WTC11 (cell line): ENCODE results near the gene NDUFS2. TPM values are rescaled to one million over a fixed set of nuclear protein-coding genes. Genes with fewer than 3 reads are reported as not detected.
A peak's percentile ranks its signal among the peaks of the same experiment; 100 is the strongest.

ENCODE experiments used
- ATAC-seq: fragments of 200-7000 bp; cut with Tn5 transposase; 2 replicates; pipeline ENCODE4 v1.10.0; 2021; ENCODE audit warnings: mild to moderate bottlenecking, moderate library complexity
- CTCF ChIA-PET: fragments of 300-600 bp; sonication (Branson Sonifier 250); formaldehyde crosslinking; loops from one replicate; lab custom pipeline; 2021; ENCODE audit warnings: antibody characterized with exemption; lab: Charles Lee
- POLR2A ChIA-PET: fragments of 350-600 bp; sonication (Branson Sonifier 250); formaldehyde crosslinking; loops from one replicate; lab custom pipeline; 2021; ENCODE audit warnings: antibody characterized with exemption; lab: Charles Lee
- DNase-seq: peaks from one replicate; pipeline ENCODE4 v3.0.0; 2021; ENCODE audit warnings: low spot score
- H3K27ac Mint-ChIP-seq: 2 replicates; pipeline ENCODE4 v1.8.0; 2021; ENCODE audit warnings: mixed read lengths
- H3K27me3 Mint-ChIP-seq: 2 replicates; pipeline ENCODE4 v1.8.0; 2021; ENCODE audit warnings: low read depth, mild to moderate bottlenecking, moderate library complexity, mixed read lengths
- H3K36me3 Mint-ChIP-seq: 2 replicates; pipeline ENCODE4 v1.8.0; 2021; ENCODE audit warnings: mixed read lengths
- H3K4me1 Mint-ChIP-seq: 2 replicates; pipeline ENCODE4 v1.8.0; 2022; ENCODE audit warnings: mixed read lengths
- H3K4me3 Mint-ChIP-seq: 2 replicates; pipeline ENCODE4 v1.8.0; 2021; ENCODE audit warnings: mild to moderate bottlenecking, moderate library complexity, mixed read lengths
- H3K9me3 Mint-ChIP-seq: 2 replicates; pipeline ENCODE4 v1.8.0; 2021; ENCODE audit warnings: mixed read lengths
- ARID4B ChIP-seq: sonication (generic); formaldehyde crosslinking; IDR thresholded peaks from 2 replicates; pipeline ENCODE4 v1.8.0; 2023; ENCODE audit warnings: missing genetic modification reagents, mild to moderate bottlenecking, borderline replicate concordance
- ATF1 ChIP-seq: sonication (generic); formaldehyde crosslinking; IDR thresholded peaks from 2 replicates; pipeline ENCODE4 v1.8.1; 2023; ENCODE audit warnings: mild to moderate bottlenecking, moderate library complexity, missing genetic modification reagents
- CTCF ChIP-seq: fragments of 200-600 bp; IDR thresholded peaks from 2 replicates; pipeline ENCODE4 v1.8.0; 2022; ENCODE audit warnings: antibody characterized with exemption
- IRF2 ChIP-seq: sonication (generic); formaldehyde crosslinking; IDR thresholded peaks from 2 replicates; pipeline ENCODE4 v1.8.0; 2022; ENCODE audit warnings: low read depth, missing genetic modification reagents, borderline replicate concordance
- NR1H2 ChIP-seq: sonication (generic); formaldehyde crosslinking; IDR thresholded peaks from 2 replicates; pipeline ENCODE4 v1.9.0; 2021; ENCODE audit warnings: mild to moderate bottlenecking, moderate library complexity, missing genetic modification reagents
- PRDM15 ChIP-seq: sonication (generic); formaldehyde crosslinking; IDR thresholded peaks from 2 replicates; pipeline ENCODE4 v1.8.0; 2022; ENCODE audit warnings: missing genetic modification reagents
- RORB ChIP-seq: fragments of 250-450 bp; sonication (Bioruptor Pico); IDR thresholded peaks from 2 replicates; pipeline ENCODE4 v1.9.0; 2021; ENCODE audit warnings: mild to moderate bottlenecking
- ZNF281 ChIP-seq: sonication (generic); formaldehyde crosslinking; IDR thresholded peaks from 2 replicates; pipeline ENCODE4 v1.8.0; 2023; ENCODE audit warnings: mild to moderate bottlenecking, missing genetic modification reagents
- ZNF425 ChIP-seq: fragments of 250-450 bp; sonication (Bioruptor Pico); conservative IDR thresholded peaks from 2 replicates; pipeline ENCODE4 v1.9.0; 2021; ENCODE audit warnings: mild to moderate bottlenecking
- ZNF532 ChIP-seq: fragments of 250-450 bp; sonication (Bioruptor Pico); IDR thresholded peaks from 2 replicates; pipeline ENCODE4 v1.9.0; 2021; ENCODE audit warnings: mild to moderate bottlenecking, borderline replicate concordance
- ZSCAN18 ChIP-seq: fragments of 250-450 bp; sonication (Bioruptor Pico); IDR thresholded peaks from 2 replicates; pipeline ENCODE4 v2.1.2; 2022; ENCODE audit warnings: mild to moderate bottlenecking, moderate library complexity
- total RNA-seq: library from RNA; stranded (reverse); gene quantifications from 3 replicates; pipeline ENCODE4 v1.2.3, GENCODE V29; 2021

NDUFS2 gene
- total RNA-seq, 1 experiment from 2014 or later, result 108 TPM

- no peak for TF ChIP-seq IRF2 (CRISPR knock-in tag)
- no peak for TF ChIP-seq ZNF532 (CRISPR knock-in tag)
Measured at GRCh38 chr1:161158316-161159010, 43.7 kb upstream of the NDUFS2 start (continued).

- H3K27me3 Mint-ChIP-seq, result no peaks in the 10 kb centered on the region
- ATAC-seq (peak; percentile 91), DNase-seq (peak; percentile 95)
- H3K4me3 Mint-ChIP-seq, result peak within 1 kb of the TSS; percentile 84
- no peaks in the 10 kb centered on the region for H3K9me3 Mint-ChIP-seq
- peaks cover 27% of the 10 kb centered on the region for H3K4me1 Mint-ChIP-seq
- POLR2A ChIA-PET, result no interaction called here
- peaks cover 17% of the 10 kb centered on the region for H3K36me3 Mint-ChIP-seq
- peak within 1 kb of the TSS; percentile 84 for H3K27ac Mint-ChIP-seq
- CTCF ChIA-PET, result interaction anchor here (0.6 to 1.7 kb wide), 5 partner anchors 12 to 226 kb away, joined by 3 to 6 read pairs (median 3); partner anchors contain the start of gene TOMM40L
- TF ChIP-seq PRDM15 (no peak), CTCF (no peak), ARID4B (CRISPR knock-in tag) (no peak; the same call in 1 of the 2 replicates), ATF1 (no peak; the same call in 1 of the 2 replicates), NR1H2 (no peak), RORB (CRISPR knock-in tag) (no peak), ZNF425 (CRISPR knock-in tag) (no peak), ZNF281 (CRISPR knock-in tag) (no peak), ZSCAN18 (CRISPR knock-in tag) (no peak)
Measured at GRCh38 chr1:161159087-161159912, 42.9 kb upstream of the NDUFS2 start, which contains the start of gene USP21. Gene USP21, plus strand, starts transcription at chr1:161159500. Its CDS starts 1,141 bp downstream, at chr1:161160641.
